HG03039 (cell line): Measurements from ENCODE around the gene ADA.
A peak's percentile ranks its signal among the peaks of the same experiment; 100 is the strongest.
"Not testable (repeated sequence)": the region's sequence is repeated elsewhere in the genome, so short reads cannot be mapped to it uniquely, and the experiment has no call there.

Experiments
- ATAC-seq: cut with Tn5 transposase; IDR thresholded peaks from one replicate; pipeline ENCODE4 v1.9.1; 2021; ENCODE audit warnings: mild to moderate bottlenecking, moderate library complexity; ENCODE audit not compliant: unreplicated experiment

Gene ADA

GRCh38 chr20:44601236-44601671 lies 50.2 kb downstream of the ADA start:
- no peak for ATAC-seq

- ATAC-seq, result no peak
Measured at GRCh38 chr20:44600758-44601201, 50.7 kb downstream of the ADA start.

- ATAC-seq, result no peak
Measured at GRCh38 chr20:44600301-44600700, 51.2 kb downstream of the ADA start.

- ATAC-seq, result no peak
Measured at GRCh38 chr20:44599715-44600114, 51.8 kb downstream of the ADA start.

GRCh38 chr20:44598423-44599305 lies 52.8 kb downstream of the ADA start:
- no peak for ATAC-seq

- no peak for ATAC-seq
Measured at GRCh38 chr20:44597930-44598329, 53.6 kb downstream of the ADA start.

GRCh38 chr20:44597516-44597915 lies 54.0 kb downstream of the ADA start:
- no peak for ATAC-seq

- no peak for ATAC-seq
Measured at GRCh38 chr20:44596876-44597275, 54.6 kb downstream of the ADA start.

GRCh38 chr20:44596010-44596409 lies 55.5 kb downstream of the ADA start:
- ATAC-seq, result no peak

- ATAC-seq, result no peak
Measured at GRCh38 chr20:44594730-44595129, 56.8 kb downstream of the ADA start.

- no peak for ATAC-seq
Measured at GRCh38 chr20:44593751-44594150, 57.7 kb downstream of the ADA start.

GRCh38 chr20:44592366-44592765 lies 59.1 kb downstream of the ADA start:
- no peak for ATAC-seq

- no peak for ATAC-seq
Measured at GRCh38 chr20:44590980-44591778, 60.3 kb downstream of the ADA start.

GRCh38 chr20:44589537-44589936 lies 62.0 kb downstream of the ADA start:
- ATAC-seq, result no peak

GRCh38 chr20:44588321-44588720 lies 63.2 kb downstream of the ADA start:
- ATAC-seq, result not testable (repeated sequence)

- ATAC-seq, result no peak
Measured at GRCh38 chr20:44587035-44587980, 64.2 kb downstream of the ADA start.

GRCh38 chr20:44586289-44586911 lies 65.1 kb downstream of the ADA start:
- peak; percentile 51 for ATAC-seq

GRCh38 chr20:44585057-44585963 lies 66.2 kb downstream of the ADA start:
- no peak for ATAC-seq

- no peak for ATAC-seq
Measured at GRCh38 chr20:44584162-44584561, 67.3 kb downstream of the ADA start.
